Ammon's horn (tissue), 1 donor: Measurements from ENCODE around the gene COL6A1.
"Not testable (repeated sequence)": the region's sequence is repeated elsewhere in the genome, so short reads cannot be mapped to it uniquely, and the experiment has no call there.

ENCODE experiments used
- DNase-seq: peaks from one replicate; pipeline ENCODE4 v3.0.0-alpha.2; 2016; ENCODE audit warnings: low spot score

Gene COL6A1

GRCh38 chr21:45945066-45945867 lies 36.3 kb upstream of the COL6A1 start:
- DNase-seq: no peak

GRCh38 chr21:45945868-45946210 lies 35.7 kb upstream of the COL6A1 start:
- DNase-seq: no peak

- DNase-seq: no peak
Measured at GRCh38 chr21:45947296-45947695, 34.3 kb upstream of the COL6A1 start.

DNA sequence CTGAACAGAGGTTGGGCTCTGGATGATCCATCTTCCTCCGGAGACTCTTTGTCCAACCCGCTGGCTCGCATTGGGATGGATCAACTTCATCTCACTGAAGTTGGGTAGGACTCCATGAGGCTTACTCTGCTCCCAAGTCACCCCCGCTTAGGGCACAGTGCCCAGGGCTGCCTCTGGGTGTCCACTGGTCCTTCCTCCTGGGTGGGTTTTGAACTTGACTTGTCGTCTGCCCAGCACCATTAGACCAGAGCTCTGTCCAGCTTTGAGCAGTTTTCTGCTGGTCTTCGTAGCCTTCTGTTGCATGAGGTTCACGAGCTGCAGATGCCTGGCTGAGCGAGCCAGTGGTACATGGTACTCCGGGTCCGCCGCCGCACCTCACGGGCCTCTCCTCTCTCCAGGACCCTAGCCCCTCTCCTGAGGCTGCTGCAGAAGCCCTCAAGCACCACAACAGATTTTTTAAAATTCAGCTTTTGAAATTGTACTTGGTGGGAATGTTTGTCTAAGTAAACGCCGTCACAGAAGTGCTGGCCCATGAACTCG lies 33.8 kb upstream of the COL6A1 start:
- no peak for DNase-seq

GRCh38 chr21:45948576-45949141 lies 32.9 kb upstream of the COL6A1 start:
- DNase-seq: no peak

GRCh38 chr21:45949928-45950739 lies 31.4 kb upstream of the COL6A1 start:
- DNase-seq: no peak

GRCh38 chr21:45950740-45951515 lies 30.6 kb upstream of the COL6A1 start:
- DNase-seq: no peak

- DNase-seq: no peak
Measured at GRCh38 chr21:45951676-45952075, 29.9 kb upstream of the COL6A1 start.

DNA sequence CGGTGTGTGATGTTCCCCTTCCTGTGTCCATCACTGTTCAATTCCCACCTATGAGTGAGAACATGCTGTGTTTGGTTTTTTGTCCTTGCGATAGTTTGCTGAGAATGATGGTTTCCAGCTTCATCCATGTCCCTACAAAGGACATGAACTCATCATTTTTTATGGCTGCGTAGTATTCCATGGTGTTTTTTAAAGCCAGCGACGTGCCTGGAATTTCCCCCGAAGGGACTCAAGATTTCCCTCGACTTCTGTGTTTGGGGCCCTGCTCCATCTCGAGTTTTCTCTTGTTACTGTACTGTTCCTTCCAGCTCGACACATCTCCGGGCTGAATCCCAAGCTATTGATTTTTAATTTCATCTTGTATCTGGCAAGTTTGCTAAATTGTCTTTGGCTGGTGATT lies 29.0 kb upstream of the COL6A1 start:
- DNase-seq: not testable (repeated sequence)

GRCh38 chr21:45952974-45953373 lies 28.6 kb upstream of the COL6A1 start:
- DNase-seq: no peak

GRCh38 chr21:45954261-45954660 lies 27.3 kb upstream of the COL6A1 start:
- DNase-seq: no peak

GRCh38 chr21:45954921-45955320 lies 26.6 kb upstream of the COL6A1 start:
- DNase-seq: no peak

DNA sequence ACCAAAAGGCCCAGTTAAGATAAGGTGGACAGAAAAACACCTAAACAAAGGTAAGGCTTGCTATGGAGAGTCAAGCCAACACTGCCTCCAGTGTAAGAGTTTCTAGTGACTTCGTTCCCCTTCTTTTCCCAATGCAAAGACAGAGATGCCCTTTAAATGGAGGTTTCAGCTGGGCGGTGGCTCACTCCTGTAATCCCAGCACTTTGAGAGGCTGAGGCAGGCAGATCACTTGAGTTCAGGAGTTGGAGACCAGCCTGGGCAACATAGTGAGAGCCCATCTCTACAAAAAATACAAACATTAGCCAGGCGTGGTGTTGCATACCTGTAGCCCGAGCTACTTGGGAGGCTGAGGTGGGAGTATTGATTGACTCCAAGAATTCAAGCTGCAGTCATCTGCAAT lies 24.0 kb upstream of the COL6A1 start:
- DNase-seq: no peak

DNA sequence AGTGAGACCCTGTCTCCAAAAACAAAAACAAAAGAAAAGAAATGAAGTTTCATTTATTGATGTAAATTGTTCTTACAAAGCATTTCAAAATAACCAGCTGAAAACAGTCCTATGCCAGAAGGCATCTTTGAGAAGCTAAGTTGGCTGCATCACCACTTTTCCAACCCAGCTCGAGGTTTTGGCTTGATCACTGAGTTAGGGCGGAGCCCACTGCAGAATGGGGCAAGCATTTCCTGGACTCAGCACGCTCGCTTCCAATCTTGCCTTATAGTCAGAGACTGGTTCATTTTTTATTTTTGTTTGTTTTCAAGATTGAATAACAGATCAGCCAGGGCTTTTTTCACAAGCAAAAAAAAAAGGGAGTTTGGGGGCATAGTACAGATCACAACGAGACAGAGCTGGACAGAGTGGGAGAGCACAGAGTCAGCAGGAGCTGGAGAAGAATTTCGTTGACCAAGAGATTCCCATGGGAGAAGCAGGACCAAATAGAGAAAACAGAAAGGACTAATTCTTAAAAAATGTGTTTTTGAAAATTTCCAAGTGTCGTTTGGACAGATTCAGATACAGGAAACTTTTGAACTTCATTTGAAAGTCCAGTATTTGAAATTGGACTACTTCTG lies 23.5 kb upstream of the COL6A1 start:
- DNase-seq: no peak

DNA sequence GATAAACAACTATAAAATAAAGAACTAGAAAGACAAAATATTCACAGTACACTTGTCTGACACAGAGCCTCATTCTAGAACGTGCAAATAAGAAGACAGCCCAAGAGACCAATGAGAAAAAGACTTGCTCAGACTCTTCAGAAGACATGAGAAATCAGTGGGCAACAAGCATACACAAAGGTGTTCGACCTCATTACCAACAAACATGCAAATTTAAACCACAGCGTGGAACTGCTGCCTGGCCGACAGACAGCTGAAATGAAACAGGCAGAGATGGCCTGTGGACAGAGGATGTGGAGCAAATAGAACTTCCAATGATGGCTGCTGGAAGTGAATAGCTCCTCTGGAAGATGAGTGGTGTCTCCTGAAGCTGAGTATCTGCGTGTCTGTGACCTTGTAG lies 22.4 kb upstream of the COL6A1 start:
- DNase-seq: no peak

GRCh38 chr21:45959779-45960390 lies 21.7 kb upstream of the COL6A1 start:
- no peak for DNase-seq

DNA sequence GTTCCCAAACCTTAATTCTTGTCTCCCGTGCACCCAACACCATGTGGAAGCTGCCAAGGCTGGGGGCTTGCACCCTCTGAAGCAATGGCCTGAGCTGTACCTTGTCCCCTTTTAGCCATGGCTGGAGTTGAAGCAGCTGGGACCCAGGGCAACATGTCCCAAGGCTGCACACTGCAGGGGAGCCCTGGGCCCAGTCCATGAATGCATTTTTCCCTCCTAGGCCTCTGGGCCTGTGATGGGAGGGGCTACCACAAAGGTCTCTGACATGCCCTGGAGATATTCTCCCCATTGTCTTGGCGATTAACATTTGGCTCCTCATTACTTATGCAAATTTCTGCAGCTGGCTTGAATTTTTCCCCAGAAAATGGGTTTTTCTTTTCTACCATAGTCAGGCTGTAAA lies 20.2 kb upstream of the COL6A1 start:
- DNase-seq: not testable (repeated sequence)

DNA sequence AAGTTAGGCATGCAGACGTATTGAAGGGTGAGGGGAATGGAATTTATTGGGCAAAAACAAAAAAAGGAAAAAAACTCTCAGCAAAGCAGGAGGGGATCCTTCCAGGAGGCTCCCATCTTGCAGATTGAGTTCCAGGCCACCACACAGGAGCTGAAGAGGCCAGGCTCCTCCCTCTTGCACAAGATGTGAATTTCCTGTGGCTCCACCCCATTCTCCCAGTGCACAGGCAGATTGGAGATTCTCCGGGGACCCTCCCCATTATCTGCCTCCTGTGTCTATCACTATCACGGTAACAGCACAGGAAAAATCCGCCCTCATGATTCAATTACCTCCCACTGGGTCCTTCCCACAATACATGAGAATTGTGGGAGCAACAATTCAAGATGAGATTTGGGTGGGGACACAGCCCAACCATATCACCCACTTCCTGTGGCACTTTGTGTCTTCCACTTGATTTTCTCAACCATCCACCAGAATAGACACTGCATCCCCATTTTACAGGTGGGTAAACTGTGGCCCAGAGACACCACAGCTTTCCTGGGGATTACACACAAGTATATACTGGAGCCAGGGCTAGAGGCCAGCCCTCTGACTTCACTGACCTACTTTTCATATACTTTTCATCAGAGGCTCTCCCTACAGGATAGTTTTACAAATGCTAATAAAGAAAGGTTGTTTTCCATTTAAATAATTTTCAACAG lies 18.9 kb upstream of the COL6A1 start:
- no peak for DNase-seq

- DNase-seq: no peak
Measured at GRCh38 chr21:45963232-45963570, 18.4 kb upstream of the COL6A1 start.

GRCh38 chr21:45964649-45965048 lies 16.9 kb upstream of the COL6A1 start:
- DNase-seq: no peak
